ENCODE data around the gene USP10.

USP10 gene

DNA sequence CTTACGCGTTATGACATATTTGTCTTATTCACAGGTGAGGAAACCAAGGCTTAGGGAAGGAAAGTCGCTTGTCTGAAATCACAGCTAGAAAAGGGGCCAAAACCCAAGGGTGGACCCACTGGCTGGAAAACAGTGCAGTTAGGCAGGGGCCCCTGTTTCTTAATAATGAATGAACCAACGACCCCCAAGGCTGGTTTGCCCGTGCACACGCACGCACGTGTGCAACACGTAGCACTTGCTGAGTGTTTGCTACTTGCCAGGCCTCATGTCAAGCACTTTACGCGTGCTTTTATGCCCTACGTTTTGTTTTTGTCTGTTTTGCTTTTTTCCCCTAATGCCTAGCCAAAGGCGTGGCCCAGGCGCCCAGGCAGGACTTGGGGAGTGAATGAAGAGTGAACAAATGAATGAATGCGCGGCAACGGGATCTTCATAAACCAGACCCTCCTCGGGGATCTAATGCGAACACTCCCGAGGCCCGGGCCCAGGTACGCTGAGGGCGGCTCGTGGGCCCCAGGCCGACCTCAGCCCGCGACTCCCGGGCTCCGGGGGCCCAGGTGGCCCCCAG, 571 bp upstream of the USP10 start:
- DNase-seq (ENCODE audit: low spot score) = no peak

DNA sequence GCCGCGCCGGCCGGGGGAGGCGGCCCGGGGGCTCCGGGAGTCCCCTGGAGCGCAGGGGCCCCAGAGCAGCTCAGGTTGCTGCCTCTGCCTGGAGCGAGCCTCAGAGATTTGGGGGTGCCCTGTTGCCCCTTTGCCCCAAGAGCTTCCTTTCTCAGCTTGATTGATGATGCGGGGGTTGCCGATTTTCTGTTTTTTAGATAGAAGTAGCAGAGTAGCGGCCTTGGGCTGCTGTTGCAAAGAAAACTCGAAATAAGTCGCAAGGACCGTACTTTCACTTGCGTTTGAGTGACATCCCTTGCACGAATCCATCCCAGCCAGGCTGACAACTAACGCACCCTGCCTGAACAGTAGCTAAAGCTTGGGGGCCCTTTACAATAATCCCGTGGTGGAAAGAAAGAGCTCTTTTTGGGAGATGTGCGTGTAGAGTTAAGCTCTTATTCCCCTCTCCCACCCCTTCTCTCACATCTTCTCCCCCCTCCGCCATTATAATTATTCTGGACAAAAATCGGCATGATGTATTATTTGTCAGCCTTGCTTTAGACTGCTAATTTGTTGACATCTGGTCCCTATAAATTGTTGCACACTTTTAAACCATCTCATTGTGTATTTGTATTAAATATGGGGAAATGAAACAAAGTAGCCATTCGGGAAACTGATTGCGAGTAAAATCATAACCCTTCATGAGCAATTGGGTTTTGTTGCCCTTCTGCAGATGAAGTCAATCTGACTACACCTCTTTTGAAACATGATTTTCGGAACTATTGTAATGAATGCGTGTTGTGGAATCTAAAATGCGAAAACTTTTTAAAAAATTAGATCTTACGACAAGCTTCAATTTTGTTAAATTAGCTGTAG, 873 bp downstream of the USP10 start:
- peak; percentile 19 for DNase-seq (ENCODE audit: low spot score)

DNA sequence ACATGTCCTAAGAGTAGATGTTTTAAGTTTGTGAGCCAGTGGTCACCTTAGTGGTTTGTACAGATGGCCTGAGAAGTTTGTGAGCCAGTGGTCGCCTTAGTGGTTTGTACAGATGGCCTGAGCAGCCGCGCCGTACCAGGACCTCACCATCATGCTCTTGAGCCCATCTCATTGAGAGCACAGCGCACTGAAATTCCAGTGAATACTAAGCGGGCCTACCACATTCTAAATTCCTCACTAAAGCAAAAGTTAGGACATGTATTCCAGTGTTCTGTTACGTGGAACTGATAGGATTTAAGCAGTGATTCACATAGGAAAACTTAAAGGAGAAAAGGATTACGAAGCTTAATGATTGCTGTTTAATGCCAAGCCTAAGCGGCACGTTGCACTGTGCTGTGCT, 3.9 kb downstream of the USP10 start:
- no peak for DNase-seq (ENCODE audit: low spot score)

DNA sequence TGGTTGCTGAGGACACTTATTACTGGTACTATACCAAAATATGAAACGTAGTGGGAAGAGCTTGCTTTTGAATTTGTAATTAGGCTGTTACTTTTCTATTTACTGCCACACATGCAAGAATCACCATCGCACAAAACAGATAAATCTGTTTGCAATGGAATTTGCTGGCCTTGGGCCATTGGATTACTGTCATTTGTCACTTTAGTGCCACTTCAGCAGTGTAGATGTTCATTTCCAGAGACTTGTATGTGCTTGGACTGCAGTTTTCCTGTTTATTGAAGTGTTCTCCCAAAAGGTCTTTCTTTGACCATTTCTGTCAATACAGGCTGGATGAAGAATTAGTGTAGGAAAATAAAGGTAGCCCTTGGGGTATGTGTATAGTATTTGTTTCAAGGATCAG, 4.5 kb downstream of the USP10 start:
- no peak for DNase-seq (ENCODE audit: low spot score)

DNA sequence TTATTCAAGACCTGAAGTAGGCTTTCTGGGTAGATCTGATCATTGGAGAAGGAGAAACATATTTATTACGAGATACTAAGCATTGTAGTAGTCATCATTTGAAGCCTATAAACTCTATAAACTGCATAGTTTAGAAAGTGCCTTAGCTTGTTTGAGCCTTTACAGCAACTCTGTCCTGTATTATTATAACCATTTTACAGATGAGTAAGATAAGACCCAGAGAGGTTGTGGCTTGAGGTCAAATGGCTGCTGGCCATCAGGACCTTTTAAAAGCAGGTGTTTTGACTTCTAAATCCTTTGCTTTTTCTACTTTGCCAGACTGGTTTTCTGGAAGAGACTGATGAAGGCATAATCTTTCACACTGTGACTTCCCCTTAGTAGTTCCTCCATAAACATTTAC, 7.1 kb downstream of the USP10 start:
- no peak for DNase-seq (ENCODE audit: low spot score)

DNA sequence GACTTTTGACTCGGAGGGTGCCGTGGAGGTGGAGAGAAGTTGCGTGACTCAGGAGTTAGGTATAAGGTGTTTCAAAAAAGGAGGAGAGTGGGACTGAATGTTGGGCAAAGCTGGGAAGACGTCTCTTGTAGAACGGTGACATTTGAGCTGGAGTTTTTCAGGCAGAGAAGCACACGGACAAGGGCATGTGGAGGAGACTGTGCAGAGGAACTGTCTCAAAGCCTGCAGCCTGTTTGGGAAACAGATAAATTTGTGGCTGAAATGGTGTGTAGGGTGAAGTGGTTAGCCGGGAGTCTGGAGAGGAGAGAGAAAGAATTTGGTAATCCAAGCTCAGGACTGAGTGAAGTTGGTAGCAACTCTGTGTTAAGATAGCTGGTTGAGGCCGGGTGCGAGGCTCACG, 9.8 kb downstream of the USP10 start:
- no peak for DNase-seq (ENCODE audit: low spot score)

DNA sequence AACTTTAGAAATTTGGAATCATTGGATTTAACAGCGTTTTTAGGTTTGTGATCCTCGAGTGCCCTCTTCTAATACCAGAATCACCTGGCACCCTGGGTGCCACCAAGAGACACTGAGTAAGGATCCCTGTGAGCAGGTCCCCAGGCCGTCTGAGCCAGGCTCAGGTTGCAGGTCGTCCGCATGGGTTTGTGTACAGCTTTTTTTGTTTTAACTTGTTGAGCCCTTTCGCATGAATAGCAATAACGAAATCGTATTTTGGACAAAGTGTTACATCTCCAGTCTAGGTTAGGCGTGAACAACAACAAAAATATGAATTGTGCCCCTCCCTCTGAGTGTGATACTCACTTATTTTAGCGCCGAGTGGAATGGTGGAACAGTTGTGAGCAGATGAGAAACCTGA, 10.9 kb downstream of the USP10 start:
- no peak for DNase-seq (ENCODE audit: low spot score)

DNA sequence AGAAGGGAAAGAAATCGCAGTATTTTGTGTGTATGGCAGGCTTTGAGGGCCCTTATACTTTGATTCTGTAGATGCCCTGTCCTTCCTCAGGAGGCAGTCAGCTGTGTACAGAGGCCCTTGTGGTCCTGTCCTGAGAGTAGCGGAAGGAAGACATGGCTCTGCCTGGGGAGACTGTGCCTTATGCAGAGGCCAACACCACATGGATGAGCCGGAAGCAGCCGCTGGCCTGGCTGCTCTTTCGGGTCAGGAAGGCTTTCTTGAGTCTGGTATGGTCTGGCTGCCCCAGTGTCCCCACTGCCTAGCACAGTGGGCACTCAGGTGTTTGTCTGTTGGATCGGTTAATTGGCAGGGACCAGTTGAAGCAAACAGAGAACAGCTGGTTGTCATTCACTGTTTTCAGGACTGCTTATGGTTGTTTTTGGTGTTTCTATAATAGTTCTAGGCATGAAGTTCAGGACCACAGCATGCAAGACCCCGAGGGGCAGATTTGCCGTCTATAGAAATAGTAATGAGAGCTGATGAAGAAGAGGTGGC, 12.4 kb downstream of the USP10 start:
- no peak for DNase-seq (ENCODE audit: low spot score)

DNA sequence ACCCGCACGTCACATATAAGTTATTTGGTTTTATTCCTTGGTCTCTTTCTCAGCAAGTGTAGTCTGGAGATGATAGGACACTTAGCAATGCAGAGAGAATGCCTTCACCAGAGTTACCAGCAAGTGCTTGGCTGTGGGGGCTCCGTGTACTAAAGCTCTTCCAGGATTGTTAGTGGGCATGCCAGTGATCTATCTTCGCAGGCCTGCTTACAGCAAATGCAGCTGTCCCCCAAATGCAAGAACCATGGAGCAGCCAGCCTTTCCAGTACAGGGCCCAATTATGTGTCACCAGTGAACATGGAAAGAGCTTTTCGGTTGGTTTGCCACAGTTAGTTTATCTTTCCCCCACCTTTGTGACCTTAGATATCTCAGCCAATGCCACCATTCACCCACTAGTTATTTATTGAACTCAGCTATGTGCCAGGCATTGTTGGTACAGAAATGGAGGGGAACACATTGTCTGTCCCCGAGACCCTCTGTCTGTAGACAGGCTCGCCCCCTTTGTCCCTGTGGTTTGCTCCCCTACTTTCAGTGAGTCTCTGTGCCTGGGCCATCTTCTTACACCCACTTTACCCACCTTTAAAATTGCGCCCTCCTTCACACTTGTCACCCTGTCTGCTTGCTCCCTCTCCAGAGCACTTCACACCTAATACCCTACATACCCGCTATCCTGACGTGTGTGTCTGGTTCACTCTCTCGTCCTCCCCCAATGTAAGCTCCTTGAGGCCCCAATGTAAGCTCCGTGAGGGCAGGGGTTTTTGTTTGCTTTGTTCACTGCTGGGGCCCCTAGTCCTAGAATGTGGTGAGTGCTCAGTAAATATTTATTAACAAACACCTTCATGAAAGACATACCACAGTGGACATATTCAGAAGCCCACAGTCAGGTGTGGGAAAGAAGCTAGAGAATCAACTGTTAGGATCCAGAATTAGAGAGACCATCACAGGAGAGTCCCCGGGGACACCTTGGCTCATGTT, 13.3 kb downstream of the USP10 start:
- no peak for DNase-seq (ENCODE audit: low spot score)

DNA sequence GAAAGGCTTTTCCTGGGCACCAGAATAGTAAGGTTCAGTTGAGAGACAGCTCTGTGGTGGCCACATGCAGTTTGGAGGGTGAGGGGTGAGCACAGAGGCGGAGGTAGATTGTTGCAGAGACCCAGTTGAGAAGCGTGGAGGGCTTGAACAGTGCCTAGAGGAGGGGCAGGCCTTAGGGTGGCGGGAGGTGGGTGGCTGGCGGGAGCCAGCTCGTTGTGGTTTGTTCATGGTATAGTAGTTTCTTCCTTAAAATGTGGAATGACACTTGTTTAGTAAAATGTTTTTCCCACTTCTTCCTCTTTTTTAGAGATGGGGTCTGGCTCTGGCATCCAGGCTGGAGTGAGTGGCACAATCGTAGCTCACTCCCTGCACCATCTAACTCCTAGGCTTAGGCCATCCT, 14.2 kb downstream of the USP10 start:
- DNase-seq (ENCODE audit: low spot score) = no peak

DNA sequence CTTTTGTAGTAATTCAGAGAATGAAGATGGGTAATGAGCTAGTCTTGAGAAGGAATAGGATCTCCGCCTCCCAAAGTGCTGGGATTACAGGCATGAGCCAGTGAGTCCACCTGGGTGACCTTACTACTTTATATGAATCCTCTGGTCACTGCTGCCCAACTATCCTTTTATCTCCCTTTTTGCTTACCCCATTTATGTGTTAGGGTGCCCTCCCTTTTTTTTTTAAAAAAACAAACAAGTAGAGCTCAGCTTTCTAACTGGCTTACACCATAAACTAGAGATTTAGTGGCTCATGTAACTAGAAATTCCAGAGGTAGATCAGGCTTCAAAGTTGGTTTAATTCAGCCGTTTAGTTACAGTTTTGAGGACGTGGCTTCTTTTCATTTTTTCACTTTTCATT, 15.6 kb downstream of the USP10 start:
- DNase-seq (ENCODE audit: low spot score) = no peak

DNA sequence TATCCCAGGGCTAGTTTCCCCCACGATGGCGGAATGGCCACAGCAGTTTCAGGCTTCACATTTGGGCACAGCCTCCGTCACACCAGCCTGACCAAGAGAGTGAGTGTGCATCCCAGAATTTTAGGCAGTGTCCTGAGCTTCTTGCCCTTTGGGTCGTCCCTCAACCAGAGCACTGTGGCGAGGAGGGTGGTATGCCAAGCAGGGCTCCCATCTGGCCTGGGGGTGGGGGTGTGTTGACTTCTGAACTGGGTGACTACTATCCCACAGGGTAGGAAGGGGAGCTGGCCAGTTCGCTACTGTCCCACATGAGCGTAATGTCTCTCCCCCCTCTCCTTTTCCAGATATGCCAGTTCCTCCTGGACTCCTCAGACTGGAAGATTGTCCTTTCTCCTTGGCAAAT, 16.1 kb downstream of the USP10 start:
- DNase-seq (ENCODE audit: low spot score) = no peak

DNA sequence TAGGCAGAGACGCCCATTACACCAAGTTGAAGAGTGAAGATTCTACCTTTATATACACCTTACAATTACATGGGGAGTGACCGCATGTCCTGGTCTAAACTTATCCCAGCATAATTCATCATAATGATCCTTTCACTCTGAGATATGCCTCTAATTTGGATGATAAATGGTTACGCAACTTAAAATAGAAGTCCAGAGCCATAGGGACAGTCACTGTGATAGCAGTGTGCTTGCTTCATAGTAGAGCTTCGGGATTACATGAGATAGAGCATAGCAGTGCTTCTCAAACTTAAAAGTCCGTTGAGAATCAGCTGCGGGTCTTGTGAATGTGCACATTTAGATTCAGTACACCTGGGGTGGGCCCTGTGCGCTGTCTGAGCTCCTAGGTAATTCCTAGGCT, 16.9 kb downstream of the USP10 start:
- no peak for DNase-seq (ENCODE audit: low spot score)

DNA sequence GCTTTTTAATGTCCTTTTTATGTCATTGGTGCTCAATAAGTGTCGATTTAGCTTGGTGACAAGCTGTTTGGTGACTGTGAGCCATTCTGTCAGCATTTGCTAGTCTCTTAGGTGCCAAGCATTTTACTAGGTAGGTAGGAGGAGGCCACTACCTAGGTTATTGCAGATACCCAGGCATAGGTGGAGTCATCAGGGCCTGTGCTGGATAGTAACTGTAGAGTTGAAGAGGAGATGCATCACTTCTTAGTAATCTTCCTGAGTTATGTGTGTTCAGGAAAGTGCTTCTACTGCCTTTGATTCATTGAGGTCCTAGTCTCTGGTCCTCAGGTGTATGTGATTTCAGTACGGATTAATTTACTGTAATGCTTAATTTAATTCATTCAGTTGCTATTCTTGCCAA, 17.7 kb downstream of the USP10 start:
- no peak for DNase-seq (ENCODE audit: low spot score)

DNA sequence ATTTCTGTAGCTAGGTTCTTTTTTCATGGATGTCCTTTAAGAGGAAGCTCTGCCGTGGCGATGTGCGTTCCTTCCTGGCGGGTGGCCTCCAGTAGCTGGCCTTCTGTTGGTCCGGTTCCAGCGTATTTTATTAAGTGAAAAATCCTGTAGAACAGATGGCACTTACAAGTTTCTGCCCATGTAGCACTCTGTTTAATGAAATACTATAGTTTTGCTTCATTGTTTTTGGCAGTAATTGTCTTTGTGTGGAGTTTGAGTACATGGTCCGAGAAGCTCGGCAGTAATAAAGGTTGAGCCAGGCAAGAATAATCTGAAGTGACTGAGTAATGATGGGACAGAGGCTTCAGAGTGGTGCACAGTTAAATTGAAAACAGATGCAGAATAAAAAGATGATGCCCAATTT, 20.4 kb downstream of the USP10 start:
- peak; percentile 52 for DNase-seq (ENCODE audit: low spot score)

DNA sequence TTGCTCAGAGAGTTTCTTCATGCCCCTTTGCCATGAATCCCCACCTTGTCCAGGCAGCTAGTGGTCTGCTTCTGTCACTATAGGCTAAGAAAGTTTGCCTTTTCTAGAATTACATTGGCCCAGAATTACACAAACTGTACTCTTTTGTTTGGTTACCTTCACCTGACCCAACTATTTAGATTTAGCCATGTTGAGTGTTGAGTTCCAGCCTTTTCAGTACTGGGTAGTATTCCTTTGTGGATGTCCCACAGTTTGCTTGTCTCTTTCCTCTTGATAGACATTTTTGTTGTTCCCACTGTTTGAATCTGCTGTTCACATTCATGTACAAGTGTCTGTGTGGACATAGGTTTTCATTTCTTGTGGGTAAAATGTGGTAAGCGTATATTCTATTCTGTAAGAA, 22.3 kb downstream of the USP10 start:
- no peak for DNase-seq (ENCODE audit: low spot score)

DNA sequence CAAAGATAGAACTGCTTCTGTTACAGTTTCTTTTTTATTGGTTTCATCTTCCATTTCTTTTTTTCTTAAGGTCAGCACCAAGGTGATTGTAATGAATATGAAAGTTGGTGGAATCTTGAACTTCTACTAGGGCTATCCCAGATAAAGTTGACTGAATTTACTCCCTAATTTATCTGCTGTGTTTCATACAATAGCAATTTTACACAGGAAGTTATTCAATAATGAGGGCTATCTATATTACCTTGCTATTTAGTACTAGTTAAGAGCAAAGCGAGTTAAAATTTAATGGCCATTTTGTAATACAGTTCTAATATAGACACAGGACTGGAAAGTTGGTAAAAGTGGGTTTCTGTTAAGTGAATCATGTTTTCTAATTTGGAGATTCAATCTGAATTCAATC, 24.1 kb downstream of the USP10 start:
- DNase-seq (ENCODE audit: low spot score) = no peak

DNA sequence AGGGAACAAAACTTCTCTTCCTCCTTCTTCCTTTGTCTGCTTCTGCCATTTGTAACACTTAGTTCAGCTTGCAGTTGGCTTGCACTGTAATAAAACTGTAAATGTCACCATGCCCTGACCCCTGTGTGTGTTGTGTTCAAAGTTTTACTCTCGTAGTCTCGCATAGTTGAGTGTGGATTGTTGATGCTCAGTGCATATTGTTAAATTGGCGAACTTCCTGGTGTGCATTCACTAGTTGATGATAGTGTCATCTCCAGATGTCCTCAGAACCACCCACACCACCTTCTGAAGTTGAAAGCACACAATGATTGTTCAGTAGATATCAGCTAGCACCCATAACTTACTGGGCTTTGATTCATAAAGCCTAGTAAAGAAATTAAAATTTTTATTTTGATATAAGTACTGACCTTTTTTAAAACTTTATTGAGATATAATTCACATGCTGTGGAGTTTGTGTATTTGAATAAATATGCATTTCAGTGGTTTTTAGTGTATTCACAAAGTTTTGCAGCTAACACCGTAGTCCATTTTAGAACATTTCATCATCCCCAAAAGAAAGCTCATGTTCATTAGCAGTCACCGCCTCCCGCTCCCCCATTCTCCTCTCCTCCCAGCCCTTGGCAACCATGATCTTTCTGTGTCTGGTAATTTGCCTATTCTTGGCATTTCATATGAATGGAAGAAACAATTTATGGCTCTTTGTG, 25.0 kb downstream of the USP10 start:
- DNase-seq (ENCODE audit: low spot score) = no peak

DNA sequence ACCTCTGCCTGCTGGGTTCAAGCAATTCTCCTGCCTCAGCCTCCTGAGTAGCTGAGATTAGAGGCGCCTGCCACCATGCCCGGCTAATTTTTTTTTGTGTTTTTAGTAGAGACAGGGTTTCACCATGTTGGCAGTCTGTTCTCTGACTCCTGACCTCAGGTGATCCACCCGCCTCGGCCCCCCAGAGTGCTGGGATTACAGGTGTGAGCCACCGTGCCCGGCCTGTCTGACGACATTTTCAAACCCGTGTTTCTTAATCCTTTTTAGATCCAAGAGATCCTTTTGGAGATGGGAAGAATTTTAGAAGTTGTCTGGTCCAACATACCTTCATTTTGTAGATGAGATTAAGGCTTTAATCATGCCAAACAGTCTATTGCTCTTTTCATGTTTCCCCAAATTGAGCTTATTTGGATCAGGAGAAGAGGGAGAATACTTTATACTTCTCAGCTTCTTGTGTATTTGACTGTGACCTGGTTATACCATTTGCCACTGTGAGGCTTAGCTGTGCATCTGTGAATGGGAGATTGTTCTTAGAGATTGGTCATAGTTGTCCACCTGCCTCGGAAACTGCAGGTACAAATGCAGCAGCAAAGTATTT, 25.8 kb downstream of the USP10 start:
- no peak for DNase-seq (ENCODE audit: low spot score)

DNA sequence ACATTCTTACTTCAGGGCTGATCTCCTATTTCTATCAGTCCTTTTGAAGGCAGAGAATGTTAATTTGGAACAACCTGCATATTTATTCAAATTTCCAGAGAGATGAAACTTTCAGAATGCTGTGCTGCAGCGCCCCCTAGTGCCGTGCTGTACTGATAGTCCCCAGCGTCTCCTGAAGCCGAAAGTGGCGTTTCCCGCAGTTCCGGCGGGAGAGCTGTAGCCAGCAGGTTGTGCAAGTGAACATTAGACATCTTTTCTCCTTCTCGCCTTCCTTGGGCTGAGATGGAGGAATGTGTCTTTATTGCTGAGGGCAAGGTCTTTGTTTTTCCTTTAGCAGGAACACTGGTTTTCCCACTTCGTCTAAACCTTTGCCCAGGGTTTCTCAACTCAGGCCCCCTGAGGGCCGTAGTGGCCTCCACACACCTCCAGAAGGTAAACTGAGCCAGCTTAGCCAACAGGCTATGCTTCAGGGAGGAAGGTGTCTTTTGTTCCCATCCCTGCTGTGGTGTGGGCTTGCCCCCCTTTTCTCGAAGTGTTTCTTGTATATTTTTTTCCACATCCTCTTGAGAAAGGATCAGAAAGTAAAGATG, 26.4 kb downstream of the USP10 start:
- peak; percentile 84 for DNase-seq (ENCODE audit: low spot score)

All from GM03348 (cell line).